Dedifferentiated amniotic fluid mesenchymal stem cell (primary cell): Measurements from ENCODE around the gene FREM3.
"Not testable (repeated sequence)": the region's sequence is repeated elsewhere in the genome, so short reads cannot be mapped to it uniquely, and the experiment has no call there.

Experiments
- DNase-seq: peaks from one replicate; pipeline ENCODE4 v3.0.0-alpha.2; 2016; ENCODE audit errors: extremely low spot score

The FREM3 gene

GRCh38 chr4:143581331-143581946 is 119.0 kb downstream of the FREM3 start:
- DNase-seq, result no peak

GRCh38 chr4:143575331-143575730 is 125.1 kb downstream of the FREM3 start:
- DNase-seq, result no peak

GRCh38 chr4:143564472-143564871 is 136.0 kb downstream of the FREM3 start:
- no peak for DNase-seq

DNA sequence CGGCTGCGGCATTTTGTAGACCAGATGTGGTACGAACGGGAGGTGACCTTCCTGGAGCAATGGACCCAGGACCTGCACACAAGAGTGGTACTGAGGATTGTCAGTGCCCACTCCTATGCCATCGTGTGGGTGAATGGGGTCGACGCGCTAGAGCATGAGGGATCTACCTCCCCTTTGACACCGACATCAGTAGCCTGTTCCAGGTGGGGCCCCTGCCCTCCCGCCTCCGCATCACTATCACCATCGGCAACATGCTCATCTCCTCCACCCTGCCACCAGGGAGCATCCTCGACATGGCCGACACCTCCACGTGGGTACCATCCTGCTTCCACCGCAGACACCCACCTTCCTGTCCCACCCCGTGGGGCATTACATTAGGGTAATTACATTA is 140.7 kb downstream of the FREM3 start:
- no peak for DNase-seq

DNA sequence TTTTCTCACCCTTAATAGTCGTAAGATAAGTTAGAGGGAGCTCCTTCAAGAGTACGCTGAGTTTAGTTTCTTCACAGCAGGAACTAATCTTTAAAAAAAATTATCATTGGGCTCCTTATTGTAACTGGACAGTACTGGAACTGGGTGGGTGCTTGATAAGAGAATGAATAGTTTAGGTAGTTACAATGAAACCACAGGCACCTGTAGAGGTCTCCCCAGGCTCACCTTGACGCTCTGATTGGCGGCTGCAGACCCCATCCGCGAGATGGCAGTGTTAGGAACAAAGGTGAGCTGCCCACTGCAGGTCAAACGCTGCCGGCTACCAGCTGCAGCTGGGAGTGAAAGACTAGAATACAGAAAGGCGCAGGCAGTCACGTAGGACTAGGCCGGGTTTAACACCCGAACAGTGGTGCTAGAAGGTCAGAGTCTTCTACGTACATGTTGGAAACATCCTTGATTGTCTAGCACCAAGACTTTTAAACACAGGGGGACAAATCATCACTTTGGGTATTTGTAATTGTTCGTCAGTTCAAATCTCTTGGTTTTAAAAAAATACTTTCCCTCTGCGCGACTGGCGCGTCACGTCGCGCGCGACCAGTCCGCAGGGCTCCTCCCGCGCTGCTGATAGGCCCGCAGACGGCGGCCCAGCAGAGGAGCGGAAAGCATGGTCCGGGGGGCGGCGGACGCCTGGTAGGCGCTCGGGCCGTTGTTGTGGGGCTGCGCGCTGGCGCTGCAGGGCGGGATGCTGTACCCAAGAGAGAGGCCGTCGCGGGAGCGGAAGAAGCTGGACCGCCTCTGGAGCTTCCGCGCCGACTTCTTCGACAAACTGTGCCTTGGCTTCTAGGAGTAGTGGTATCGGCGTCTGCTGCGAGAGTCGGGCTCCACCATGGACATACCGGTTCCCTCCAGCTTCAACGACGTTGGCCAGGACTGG is 141.4 kb downstream of the FREM3 start:
- peak; percentile 22 for DNase-seq

GRCh38 chr4:143558286-143558685 is 142.2 kb downstream of the FREM3 start:
- DNase-seq, result no peak

GRCh38 chr4:143555676-143556075 is 144.8 kb downstream of the FREM3 start:
- no peak for DNase-seq

DNA sequence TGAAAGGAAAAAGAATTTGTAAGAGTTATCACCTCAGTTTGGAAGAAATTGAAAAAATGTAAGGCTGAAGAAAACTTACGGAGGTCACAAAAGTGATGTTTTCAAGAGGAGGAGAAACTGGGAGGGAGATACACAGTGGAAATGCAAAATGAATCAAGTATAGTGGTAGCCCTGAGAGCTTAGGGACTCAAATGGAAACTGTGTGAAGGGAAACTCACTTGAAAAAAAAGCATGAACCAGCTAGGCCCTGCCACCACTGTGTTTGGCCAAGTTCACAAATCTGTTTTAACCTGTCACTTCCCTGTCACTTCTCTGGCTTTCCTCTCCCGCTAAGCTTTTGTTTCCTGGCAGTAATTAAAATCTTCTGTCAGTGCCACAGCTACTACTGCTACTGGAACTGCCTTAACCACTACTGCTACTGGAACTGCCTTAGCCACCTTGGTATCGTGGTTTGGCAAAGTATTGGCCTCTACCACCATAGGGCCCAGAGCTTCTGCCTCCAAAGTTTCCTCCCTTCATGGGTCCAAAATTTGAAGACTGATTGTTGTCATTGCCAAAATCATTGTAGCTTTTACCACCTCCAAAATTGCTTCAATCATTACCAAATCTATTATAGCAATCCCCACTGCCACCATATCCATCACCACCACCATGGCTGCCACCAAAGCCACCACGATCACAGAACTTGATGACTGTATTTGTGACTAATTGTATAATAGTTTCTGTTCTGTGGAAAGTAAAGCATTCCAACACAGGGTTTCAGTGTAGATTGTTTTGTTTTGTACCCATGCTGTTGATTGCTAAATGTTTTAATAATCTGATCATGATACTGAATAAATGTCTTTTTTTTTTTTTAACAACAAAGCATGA is 145.5 kb downstream of the FREM3 start:
- no peak for DNase-seq

- DNase-seq, result no peak
These were observed 150.5 kb downstream of the FREM3 start for GRCh38 chr4:143549928-143550327.

- no peak for DNase-seq
These were observed 160.8 kb downstream of the FREM3 start for GRCh38 chr4:143539670-143540023.

GRCh38 chr4:143538979-143539669 is 161.4 kb downstream of the FREM3 start:
- DNase-seq, result no peak

DNA sequence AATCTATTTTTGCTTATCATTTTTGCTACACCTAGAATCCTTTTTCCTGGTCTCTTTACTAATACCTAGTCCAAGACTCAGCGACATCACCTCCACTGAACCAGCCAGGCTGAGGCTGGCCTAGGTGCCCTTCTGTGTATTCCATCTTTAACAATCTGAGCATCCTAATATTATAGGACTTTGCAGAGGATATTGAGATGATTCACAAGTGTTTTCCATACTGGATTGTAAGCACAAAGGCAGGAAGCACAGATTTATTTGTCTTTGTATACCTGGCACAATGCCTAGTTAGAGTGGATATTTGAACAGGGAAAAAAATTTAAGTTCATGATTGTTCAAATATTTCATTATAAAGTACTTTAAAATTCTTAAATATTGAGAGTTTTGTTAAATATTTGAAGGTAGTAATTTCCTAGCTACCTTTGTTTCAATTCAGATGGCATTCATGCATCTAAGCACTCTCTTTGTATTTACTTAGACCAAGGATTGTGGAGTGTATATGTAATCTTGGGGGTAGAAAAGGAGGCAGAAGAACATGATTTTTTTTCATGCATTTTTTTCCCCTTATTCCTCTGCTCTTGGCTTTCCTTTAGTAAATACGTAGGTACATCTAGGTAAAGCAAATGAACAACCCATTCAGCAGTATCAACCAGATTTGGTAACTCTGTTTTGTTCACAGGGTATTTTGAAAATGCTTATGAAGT is 168.5 kb downstream of the FREM3 start:
- no peak for DNase-seq

- DNase-seq, result no peak
These were observed 169.1 kb downstream of the FREM3 start for GRCh38 chr4:143531380-143531779.

- DNase-seq, result not testable (repeated sequence)
These were observed 172.4 kb downstream of the FREM3 start for GRCh38 chr4:143528046-143528445.
